BJ (cell line): ENCODE data around the gene HHEX. TPM values are rescaled to one million over a fixed set of nuclear protein-coding genes. Genes with fewer than 3 reads are reported as not detected.

Experiments used
- CTCF ChIA-PET: fragments of 350-600 bp; formaldehyde crosslinking; extraction: SDS; loops from one replicate; lab custom pipeline; 2021; ENCODE audit warnings: antibody characterized with exemption, inconsistent platforms; lab: Yijun Ruan, JAX
- POLR2A ChIA-PET: fragments of 300-600 bp; sonication (Branson Sonifier 250); formaldehyde crosslinking; extraction: SDS; loops from one replicate; lab custom pipeline; 2021; ENCODE audit warnings: antibody characterized with exemption; lab: Charles Lee
- DNase-seq: peaks from one replicate; pipeline ENCODE4 v3.0.0-alpha.2; 2011; ENCODE audit warnings: low read depth
- H3K27me3 ChIP-seq: 2 replicates; pipeline ENCODE4 v1.6.0; 2011; ENCODE audit warnings: low read length; ENCODE audit not compliant: control insufficient read depth, insufficient read depth
- H3K36me3 ChIP-seq: 2 replicates; pipeline ENCODE4 v1.5.1; 2011; ENCODE audit warnings: low read length; ENCODE audit not compliant: control insufficient read depth, insufficient read depth
- H3K4me3 ChIP-seq: 2 replicates; pipeline ENCODE4 v1.5.1; 2011; ENCODE audit warnings: low read depth, mild to moderate bottlenecking, control low read depth, low read length
- polyA plus RNA-seq: library from polyadenylated mRNA; depleted of rRNA; stranded (reverse); fragments of >200 nt; gene quantifications from 2 replicates; pipeline ENCODE4 v1.2.3, GENCODE V29; 2011
- TF ChIP-seq, protein P1 (sequence below): IDR thresholded peaks from 2 replicates; pipeline ENCODE4 v1.5.1; 2011; ENCODE audit warnings: low read depth, mild to moderate bottlenecking, control low read depth, inconsistent platforms, low read length, moderate library complexity; ENCODE audit not compliant: insufficient read depth

HHEX gene
- polyA plus RNA-seq, 1 experiment: 2.6 TPM

DNA sequence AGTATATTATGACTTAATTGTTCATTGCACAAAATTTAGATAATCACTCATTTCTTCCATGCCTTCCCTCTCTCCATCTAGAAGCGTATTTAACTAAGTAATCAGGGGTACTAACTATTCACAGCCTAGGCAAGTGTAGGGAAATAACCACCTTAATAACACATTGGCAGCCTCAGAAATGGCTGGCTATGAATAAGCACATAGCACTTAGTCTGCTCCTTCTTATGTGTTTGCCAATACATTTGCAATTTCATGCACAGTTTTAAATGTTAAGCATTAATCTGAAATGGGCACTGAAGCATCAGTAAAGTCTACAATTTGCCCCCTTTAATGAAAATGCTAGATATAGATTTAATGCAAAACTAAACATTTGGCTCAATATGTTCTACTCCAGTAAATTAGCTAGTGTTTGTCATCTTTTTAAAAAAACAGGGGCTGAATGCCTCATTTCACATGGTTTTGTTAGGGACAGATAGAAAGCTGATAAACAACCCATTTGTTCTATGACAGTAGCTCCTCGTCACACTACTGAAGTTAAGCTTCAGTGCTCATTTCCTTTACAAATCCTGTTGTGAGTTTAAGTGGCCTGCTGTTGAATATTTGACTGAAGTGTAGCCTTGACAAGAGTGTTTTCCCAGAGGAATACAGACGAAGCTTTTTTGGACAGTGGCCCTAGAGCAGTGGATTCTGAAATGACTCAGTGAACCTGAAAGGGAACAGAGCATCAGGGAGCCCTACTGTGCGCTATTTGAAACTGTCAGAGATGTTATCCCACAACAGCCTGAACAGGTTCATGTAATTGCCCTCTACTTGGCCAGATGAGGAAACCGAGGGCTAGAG is 30.5 kb downstream of the HHEX start:
- TF ChIP-seq, protein P1, sequence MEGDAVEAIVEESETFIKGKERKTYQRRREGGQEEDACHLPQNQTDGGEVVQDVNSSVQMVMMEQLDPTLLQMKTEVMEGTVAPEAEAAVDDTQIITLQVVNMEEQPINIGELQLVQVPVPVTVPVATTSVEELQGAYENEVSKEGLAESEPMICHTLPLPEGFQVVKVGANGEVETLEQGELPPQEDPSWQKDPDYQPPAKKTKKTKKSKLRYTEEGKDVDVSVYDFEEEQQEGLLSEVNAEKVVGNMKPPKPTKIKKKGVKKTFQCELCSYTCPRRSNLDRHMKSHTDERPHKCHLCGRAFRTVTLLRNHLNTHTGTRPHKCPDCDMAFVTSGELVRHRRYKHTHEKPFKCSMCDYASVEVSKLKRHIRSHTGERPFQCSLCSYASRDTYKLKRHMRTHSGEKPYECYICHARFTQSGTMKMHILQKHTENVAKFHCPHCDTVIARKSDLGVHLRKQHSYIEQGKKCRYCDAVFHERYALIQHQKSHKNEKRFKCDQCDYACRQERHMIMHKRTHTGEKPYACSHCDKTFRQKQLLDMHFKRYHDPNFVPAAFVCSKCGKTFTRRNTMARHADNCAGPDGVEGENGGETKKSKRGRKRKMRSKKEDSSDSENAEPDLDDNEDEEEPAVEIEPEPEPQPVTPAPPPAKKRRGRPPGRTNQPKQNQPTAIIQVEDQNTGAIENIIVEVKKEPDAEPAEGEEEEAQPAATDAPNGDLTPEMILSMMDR: no peak
- peaks cover 8% of the 10 kb centered on the region for H3K27me3 ChIP-seq
- ChIA-PET CTCF (interaction anchor here (0.6 to 3.1 kb wide), 5 partner anchors 9 to 123 kb away, joined by 3 to 8 read pairs (median 3); no protein-coding TSS in a partner anchor), POLR2A (no interaction called here)
- no peaks in the 10 kb centered on the region for H3K36me3 ChIP-seq
- DNase-seq: no peak
- no peak overlapping the region for H3K4me3 ChIP-seq

DNA sequence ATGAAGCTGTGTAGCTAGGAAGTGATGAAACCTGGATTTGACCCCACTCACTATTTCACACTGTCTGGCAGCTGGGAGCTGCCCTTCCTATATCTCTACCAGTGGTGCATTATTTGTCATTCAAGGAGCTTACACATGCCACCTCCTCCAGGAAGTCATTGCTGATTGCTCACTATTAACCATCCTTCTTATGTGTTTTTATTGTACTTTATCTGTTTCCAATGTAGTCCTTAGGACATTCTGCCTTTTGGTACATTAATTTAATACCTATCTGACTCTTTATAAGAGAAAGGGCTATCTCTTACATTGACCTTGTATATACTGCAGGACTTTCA is 31.0 kb downstream of the HHEX start:
- H3K36me3 ChIP-seq: no peaks in the 10 kb centered on the region
- H3K4me3 ChIP-seq: no peak overlapping the region
- DNase-seq: no peak
- TF ChIP-seq, protein P1: no peak
- H3K27me3 ChIP-seq: peaks cover 8% of the 10 kb centered on the region
- POLR2A ChIA-PET: no interaction called here
- CTCF ChIA-PET: interaction anchor here (1.6 to 3.1 kb wide), 2 partner anchors 12 to 122 kb away, joined by 4 to 8 read pairs; no protein-coding TSS in a partner anchor

DNA sequence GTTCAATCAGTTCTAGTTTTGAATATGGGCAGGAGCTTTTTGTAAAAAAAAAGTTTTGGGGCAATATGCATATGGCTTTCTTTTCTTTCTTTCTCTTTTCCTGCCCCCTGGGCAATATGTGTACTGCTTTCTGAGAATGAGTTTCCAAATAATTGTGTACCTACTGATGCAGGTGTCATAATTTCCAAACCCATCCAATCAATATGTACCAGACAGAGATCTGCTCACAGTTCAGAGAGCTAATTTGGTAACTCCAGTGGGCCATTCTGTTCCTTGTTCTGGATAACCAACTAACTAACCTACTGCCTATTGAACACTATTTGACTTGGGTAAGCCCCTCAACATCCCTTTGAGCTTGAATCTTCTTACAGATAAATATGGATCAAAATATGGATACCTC is 32.6 kb downstream of the HHEX start:
- H3K36me3 ChIP-seq: no peaks in the 10 kb centered on the region
- TF ChIP-seq, protein P1: no peak
- CTCF ChIA-PET: interaction anchor here (1.3 to 3.1 kb wide), 2 partner anchors 11 to 14 kb away, joined by 4 to 8 read pairs; no protein-coding TSS in a partner anchor
- no peak for DNase-seq
- no peak overlapping the region for H3K4me3 ChIP-seq
- POLR2A ChIA-PET: no interaction called here
- H3K27me3 ChIP-seq: peaks cover 8% of the 10 kb centered on the region

DNA sequence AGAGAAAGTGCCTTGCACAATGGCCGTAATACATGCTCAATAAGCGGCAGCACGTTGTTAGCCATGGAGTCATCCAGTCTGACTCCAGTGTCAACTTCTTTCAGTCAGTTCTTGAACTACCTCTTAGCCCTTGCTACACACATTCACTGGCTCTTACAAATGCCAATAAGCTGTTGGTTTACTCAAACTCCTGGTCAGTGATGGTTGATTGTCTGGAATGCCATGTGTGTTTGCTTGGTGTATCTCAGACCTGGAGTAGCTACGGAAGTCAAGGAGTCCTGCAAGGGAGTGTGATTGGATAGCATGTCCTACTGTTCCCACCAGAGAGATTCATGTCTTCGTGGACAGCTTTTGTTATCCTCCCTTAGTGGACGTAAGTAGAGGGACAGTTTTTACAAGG is 37.4 kb downstream of the HHEX start:
- H3K27me3 ChIP-seq: no peaks in the 10 kb centered on the region; the same call in 1 of the 2 replicates
- TF ChIP-seq, protein P1: no peak
- H3K4me3 ChIP-seq: no peak overlapping the region
- no peaks in the 10 kb centered on the region for H3K36me3 ChIP-seq
- DNase-seq: no peak
- ChIA-PET POLR2A (no interaction called here), CTCF (no interaction called here)

DNA sequence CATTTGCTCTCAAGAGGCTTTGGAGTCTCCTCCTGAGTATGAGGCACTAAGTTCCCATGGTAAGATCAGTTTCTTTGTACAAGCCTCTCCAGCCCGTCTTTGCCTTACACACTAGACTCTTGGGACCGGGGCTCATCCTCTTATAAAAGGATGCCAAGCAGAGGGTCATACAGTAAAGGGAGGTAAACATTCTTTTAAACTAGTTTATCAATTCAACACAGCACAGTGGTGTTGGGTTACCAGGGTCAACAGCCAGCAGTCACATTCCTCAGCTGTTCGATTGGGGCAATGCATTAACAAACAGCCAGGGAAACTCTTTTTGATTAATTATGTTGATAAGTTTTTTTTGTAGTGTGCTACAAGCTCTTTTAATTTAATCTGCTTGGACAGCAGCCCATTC is 37.8 kb downstream of the HHEX start:
- POLR2A ChIA-PET: no interaction called here
- H3K4me3 ChIP-seq: no peak overlapping the region
- no peak for DNase-seq
- TF ChIP-seq, protein P1: no peak
- CTCF ChIA-PET: no interaction called here
- H3K36me3 ChIP-seq: no peaks in the 10 kb centered on the region
- H3K27me3 ChIP-seq: no peaks in the 10 kb centered on the region; the same call in 1 of the 2 replicates
